ENCODE measurements around the gene ITGB6.
A peak's percentile ranks its signal among the peaks of the same experiment; 100 is the strongest.

Gene ITGB6

DNA sequence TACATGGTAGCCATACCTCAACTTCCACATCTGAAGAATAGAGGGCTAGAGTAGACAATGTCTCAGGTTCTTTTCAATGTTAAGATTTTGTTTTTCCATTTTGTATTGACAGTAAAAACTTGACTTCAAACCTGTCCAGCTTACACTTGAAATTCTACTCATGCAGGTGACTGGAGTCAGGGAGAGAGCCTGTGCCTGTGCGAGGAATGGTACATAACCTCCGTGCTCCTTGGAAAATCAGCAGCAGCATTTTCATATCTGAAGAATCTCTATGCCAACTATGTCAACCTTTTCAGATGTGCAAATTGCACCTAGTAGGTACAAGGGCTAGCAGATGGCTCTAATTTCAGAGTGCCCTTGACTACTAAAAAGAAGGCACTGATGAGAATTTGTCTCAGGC is 139.8 kb downstream of the ITGB6 start:
- TF ChIP-seq, protein P1, sequence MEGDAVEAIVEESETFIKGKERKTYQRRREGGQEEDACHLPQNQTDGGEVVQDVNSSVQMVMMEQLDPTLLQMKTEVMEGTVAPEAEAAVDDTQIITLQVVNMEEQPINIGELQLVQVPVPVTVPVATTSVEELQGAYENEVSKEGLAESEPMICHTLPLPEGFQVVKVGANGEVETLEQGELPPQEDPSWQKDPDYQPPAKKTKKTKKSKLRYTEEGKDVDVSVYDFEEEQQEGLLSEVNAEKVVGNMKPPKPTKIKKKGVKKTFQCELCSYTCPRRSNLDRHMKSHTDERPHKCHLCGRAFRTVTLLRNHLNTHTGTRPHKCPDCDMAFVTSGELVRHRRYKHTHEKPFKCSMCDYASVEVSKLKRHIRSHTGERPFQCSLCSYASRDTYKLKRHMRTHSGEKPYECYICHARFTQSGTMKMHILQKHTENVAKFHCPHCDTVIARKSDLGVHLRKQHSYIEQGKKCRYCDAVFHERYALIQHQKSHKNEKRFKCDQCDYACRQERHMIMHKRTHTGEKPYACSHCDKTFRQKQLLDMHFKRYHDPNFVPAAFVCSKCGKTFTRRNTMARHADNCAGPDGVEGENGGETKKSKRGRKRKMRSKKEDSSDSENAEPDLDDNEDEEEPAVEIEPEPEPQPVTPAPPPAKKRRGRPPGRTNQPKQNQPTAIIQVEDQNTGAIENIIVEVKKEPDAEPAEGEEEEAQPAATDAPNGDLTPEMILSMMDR (IDR thresholded peaks at IDR 0.05; ENCODE audit: low read length, missing control alignments): no peak
- no peak overlapping the region for H3K4me3 ChIP-seq (replicated peaks; ENCODE audit: low read depth, low read length)
- DNase-seq (ENCODE audit: low read depth): no peak

DNA sequence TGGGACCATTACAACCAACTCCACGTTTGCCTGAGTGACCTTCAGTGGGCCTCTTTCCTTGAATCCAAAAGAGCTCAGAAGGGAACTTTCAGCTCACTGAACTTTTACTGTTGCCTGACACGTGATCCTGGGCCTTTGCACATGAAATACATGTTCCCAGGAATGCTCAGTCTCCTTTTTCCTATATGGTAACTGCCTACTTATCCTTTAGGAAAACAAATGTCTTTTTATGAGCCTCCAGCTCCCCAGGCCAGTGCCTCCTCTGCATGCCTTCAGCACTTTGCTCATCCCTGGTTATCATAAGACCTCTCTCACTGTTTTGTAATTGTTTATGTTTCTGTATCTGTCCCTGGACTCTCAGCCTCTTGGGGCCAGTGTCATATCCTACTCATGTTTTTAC is 142.7 kb downstream of the ITGB6 start:
- DNase-seq (ENCODE audit: low read depth): no peak
- TF ChIP-seq, protein P1 (IDR thresholded peaks at IDR 0.05; ENCODE audit: low read length, missing control alignments): no peak
- no peak overlapping the region for H3K4me3 ChIP-seq (replicated peaks; ENCODE audit: low read depth, low read length)

DNA sequence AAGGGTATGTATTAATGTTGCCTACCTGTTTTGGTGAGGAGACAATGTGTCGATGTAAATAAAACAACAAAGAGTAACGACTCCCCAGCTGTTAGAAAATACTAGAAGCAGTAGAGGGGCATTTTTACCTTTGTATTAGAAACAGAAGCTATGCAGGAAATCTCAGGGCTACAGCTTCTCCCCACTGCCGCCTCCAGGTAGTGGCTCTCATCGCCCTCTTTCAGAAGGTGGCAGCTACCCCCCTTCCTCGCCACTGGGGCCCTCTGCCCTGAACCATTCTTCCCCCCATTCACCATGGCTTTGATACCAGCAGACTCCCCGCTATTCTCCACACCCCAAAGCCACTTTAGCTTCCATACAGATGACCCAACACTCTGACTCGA is 144.4 kb downstream of the ITGB6 start:
- DNase-seq (ENCODE audit: low read depth): no peak
- TF ChIP-seq, protein P1 (IDR thresholded peaks at IDR 0.05; ENCODE audit: low read length, missing control alignments): no peak
- no peak overlapping the region for H3K4me3 ChIP-seq (replicated peaks; ENCODE audit: low read depth, low read length)

DNA sequence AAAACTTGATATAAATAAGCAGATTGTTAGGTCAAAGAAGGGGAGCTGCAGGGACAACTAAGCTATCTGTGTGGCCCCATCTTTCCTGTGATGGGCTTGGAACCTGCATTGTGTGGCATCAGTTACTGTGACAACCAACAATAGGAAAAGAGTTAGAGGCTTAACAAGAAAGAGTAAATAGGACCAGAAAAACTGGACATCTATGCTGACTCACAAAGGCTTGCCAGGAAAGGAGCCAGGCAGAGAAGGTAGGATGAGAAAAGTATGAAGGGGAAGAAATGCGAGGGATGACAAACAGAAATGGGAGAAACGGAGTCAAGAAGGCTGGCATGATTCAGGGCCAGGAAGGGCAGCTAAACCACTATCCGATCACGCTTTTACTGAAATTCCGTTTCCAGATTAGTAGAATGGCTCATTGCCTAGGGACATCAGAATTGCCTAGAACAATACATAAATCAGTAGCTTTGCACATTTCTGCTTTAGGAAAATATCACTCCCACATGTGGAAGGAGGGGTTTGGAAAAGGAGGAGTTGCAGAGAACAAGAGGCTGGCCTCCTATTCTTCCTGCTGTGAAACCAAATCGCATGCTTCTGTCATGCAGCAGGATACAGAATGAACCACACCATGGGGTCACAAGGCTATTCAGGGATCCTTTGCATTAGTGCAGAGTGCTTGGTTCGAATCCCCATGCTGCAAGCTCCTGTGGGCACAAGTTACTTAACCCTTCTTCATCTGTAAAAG is 144.9 kb downstream of the ITGB6 start:
- DNase-seq (ENCODE audit: low read depth): peak; percentile 84
- H3K4me3 ChIP-seq (replicated peaks; ENCODE audit: low read depth, low read length): no peak overlapping the region
- TF ChIP-seq, protein P1 (IDR thresholded peaks at IDR 0.05; ENCODE audit: low read length, missing control alignments): no peak

DNA sequence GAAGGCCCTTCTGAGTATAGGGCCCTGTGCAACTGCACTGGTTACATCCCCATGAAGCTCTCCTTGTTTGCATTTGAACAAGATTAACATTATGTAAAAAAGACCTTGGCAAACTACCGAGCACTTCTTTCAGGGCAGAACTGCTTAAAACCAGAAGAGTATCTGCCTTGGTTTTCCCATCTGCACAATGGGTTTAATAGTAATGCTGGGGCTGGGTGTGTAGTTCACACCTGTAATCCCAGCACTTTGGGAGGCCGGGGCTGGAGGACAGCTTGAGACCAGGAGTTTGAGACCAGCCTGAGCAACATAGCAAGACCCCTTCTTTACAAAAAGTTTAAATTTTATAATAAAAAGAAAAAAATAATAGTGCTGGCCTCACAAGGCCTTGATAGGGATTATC is 146.1 kb downstream of the ITGB6 start:
- DNase-seq (ENCODE audit: low read depth): no peak
- TF ChIP-seq, protein P1 (IDR thresholded peaks at IDR 0.05; ENCODE audit: low read length, missing control alignments): no peak
- H3K4me3 ChIP-seq (replicated peaks; ENCODE audit: low read depth, low read length): no peak overlapping the region

DNA sequence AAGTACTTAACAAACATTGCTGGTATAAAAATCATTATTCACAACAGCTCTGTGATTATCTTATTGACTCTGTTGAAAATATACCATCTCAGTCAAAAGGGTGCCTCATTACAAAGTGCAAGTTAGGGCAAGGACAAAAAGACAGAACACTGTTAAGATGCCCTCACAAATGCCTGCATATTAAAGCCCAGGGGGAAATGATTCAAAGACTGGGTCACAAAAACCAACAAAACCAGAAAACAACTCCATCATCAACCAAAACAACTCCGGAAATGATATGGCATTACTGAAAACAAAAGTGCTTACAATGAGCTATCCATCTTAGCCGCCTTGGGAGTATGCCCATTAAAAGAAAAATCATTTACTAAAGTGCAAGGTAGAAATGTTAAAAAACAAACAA is 147.5 kb downstream of the ITGB6 start:
- H3K4me3 ChIP-seq (replicated peaks; ENCODE audit: low read depth, low read length): no peak overlapping the region
- DNase-seq (ENCODE audit: low read depth): no peak
- TF ChIP-seq, protein P1 (IDR thresholded peaks at IDR 0.05; ENCODE audit: low read length, missing control alignments): no peak

DNA sequence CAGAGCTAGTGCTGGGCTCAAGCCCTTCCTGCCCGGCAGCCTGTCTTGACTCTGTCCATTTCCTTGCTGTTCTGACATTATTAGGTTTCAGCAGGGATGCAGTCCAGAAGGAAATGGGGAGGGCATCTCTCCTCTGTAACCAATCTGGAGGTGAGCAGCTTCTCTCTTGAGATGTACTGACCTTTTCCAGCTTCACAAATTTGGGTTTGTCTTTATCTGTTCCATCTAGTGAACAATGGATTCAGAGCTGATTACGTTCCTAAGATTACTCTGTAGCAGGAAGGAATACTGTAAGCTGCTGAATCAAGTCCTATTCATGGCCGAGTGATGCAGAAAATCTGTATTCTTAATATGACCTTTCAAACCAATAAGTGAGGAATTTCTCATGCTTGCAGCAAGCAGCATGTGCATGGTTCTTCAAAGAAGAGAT is 148.7 kb downstream of the ITGB6 start:
- DNase-seq (ENCODE audit: low read depth): no peak
- TF ChIP-seq, protein P1 (IDR thresholded peaks at IDR 0.05; ENCODE audit: low read length, missing control alignments): no peak
- no peak overlapping the region for H3K4me3 ChIP-seq (replicated peaks; ENCODE audit: low read depth, low read length)

Data from fibroblast of pulmonary artery (primary cell).